Prostate gland (tissue), 2 donors: ENCODE measurements around the gene FAXDC2.

Source experiments
- CTCF ChIP-seq, 4 experiments: fragments of 200-600 bp in 2 of 4; fragments of 450-650 bp in 2 of 4; sonication (generic) in 2 of 4; IDR thresholded peaks; 1 replicate in 3 of 4; 2 replicates in 1 of 4; pipeline ENCODE4 v1.5.1; 2016 to 2019; ENCODE audit warnings: antibody characterized with exemption in 4 of 4, mild to moderate bottlenecking in 2 of 4, moderate library complexity in 2 of 4
- POLR2A ChIP-seq: fragments of 450-650 bp; IDR thresholded peaks from one replicate; pipeline ENCODE4 v1.6.1; 2016; ENCODE audit warnings: antibody characterized with exemption, mild to moderate bottlenecking
- POLR2AphosphoS5 ChIP-seq: sonication (generic); formaldehyde crosslinking; IDR thresholded peaks from one replicate; pipeline ENCODE4 v1.6.1; 2017; ENCODE audit warnings: antibody characterized with exemption

GRCh38 chr5:154868702-154869101, 18.3 kb upstream of the FAXDC2 start:
- TF ChIP-seq POLR2A (no peak), CTCF (IDR thresholded peaks at IDR 0.05) (no peak), POLR2AphosphoS5 (no peak)
